Astrocyte (in vitro differentiated cells and primary cell): Measurements from ENCODE around the gene AHSA1.

Source experiments
- CTCF ChIP-seq: IDR thresholded peaks from 2 replicates; pipeline ENCODE4 v1.5.1; 2011; ENCODE audit warnings: low read depth, mild to moderate bottlenecking, inconsistent platforms, low read length, moderate library complexity; ENCODE audit not compliant: insufficient read depth
- EZH2 ChIP-seq: IDR thresholded peaks from 2 replicates; pipeline ENCODE4 v1.6.1; 2012; ENCODE audit warnings: mild to moderate bottlenecking, low read length, inconsistent platforms; ENCODE audit not compliant: insufficient read depth

- TF ChIP-seq EZH2, result no peak
- TF ChIP-seq CTCF, result no peak
Measured at GRCh38 chr14:77505031-77505430, 47.1 kb downstream of the AHSA1 start.
